PC-3 (cell line): ENCODE results near the gene MRLN. TPM values are rescaled to one million over a fixed set of nuclear protein-coding genes. Genes with fewer than 3 reads are reported as not detected.
"Not testable (repeated sequence)": the region's sequence is repeated elsewhere in the genome, so short reads cannot be mapped to it uniquely, and the experiment has no call there.

Experiments
- ATAC-seq: fragments of 200-7000 bp; cut with Tn5 transposase; 2 replicates; pipeline ENCODE4 v1.9.1; 2020; ENCODE audit warnings: mild to moderate bottlenecking, moderate library complexity
- BruUV-seq: library from RNA; stranded (reverse); fragments of 400-500 nt; replicated peaks from 2 replicates; lab custom pipeline; 2021; lab: Mats Ljungman, UMichigan
- CTCF ChIA-PET: fragments of 300-600 bp; sonication (Branson Sonifier 250); formaldehyde crosslinking; loops from one replicate; lab custom pipeline; 2022; ENCODE audit warnings: antibody characterized with exemption; lab: Charles Lee
- POLR2A ChIA-PET: fragments of 300-600 bp; sonication (Branson Sonifier 250); formaldehyde crosslinking; loops from one replicate; lab custom pipeline; 2022; ENCODE audit warnings: antibody characterized with exemption; ENCODE audit not compliant: unreplicated experiment; lab: Charles Lee
- DNase-seq: peaks from one replicate; pipeline ENCODE4 v3.0.0-alpha.2; 2015
- H2AFZ ChIP-seq: fragments of 300-600 bp; sonication (generic); 2 replicates; pipeline ENCODE4 v1.6.0; 2016; ENCODE audit warnings: antibody characterized with exemption, low read length
- H3F3A ChIP-seq: fragments of 300-600 bp; sonication (generic); one replicate; pipeline ENCODE4 v1.6.0; 2017; ENCODE audit warnings: antibody characterized with exemption, low read length, control low read depth, mild to moderate bottlenecking; ENCODE audit not compliant: unreplicated experiment
- H3K27ac ChIP-seq: fragments of 300-600 bp; sonication (generic); 2 replicates; pipeline ENCODE4 v1.5.1; 2016; ENCODE audit warnings: mild to moderate bottlenecking, low read length
- H3K27me3 ChIP-seq: fragments of 300-600 bp; sonication (generic); 2 replicates; pipeline ENCODE4 v1.6.1; 2016; ENCODE audit warnings: low read length, mixed read lengths
- H3K36me3 ChIP-seq: fragments of 300-600 bp; sonication (generic); 2 replicates; pipeline ENCODE4 v1.6.1; 2016; ENCODE audit warnings: low read depth, mixed run types, low read length, mixed read lengths
- H3K4me1 ChIP-seq: fragments of 300-600 bp; sonication (generic); 2 replicates; pipeline ENCODE4 v1.5.1; 2016; ENCODE audit warnings: low read length; ENCODE audit not compliant: insufficient read depth
- H3K4me2 ChIP-seq: fragments of 300-600 bp; sonication (generic); 2 replicates; pipeline ENCODE4 v1.6.0; 2016; ENCODE audit warnings: low read length
- H3K4me3 ChIP-seq: fragments of 300-600 bp; sonication (generic); 2 replicates; pipeline ENCODE4 v1.5.1; 2016; ENCODE audit warnings: mild to moderate bottlenecking, low read length, mixed read lengths
- H3K79me2 ChIP-seq: fragments of 300-600 bp; sonication (generic); 2 replicates; pipeline ENCODE4 v1.6.1; 2017; ENCODE audit warnings: low read length, mixed read lengths
- H3K9ac ChIP-seq: fragments of 300-600 bp; sonication (generic); 2 replicates; pipeline ENCODE4 v1.6.0; 2016; ENCODE audit warnings: mild to moderate bottlenecking, low read length
- H3K9me2 ChIP-seq: fragments of 300-600 bp; sonication (generic); replicated peaks from 2 replicates; pipeline ENCODE4 v1.6.1; 2016; ENCODE audit warnings: mixed run types, low read length, mixed read lengths
- H3K9me3 ChIP-seq: fragments of 300-600 bp; sonication (generic); 2 replicates; pipeline ENCODE4 v1.6.1; 2016; ENCODE audit warnings: low read length, mixed read lengths
- H4K20me1 ChIP-seq: fragments of 300-600 bp; sonication (generic); 2 replicates; pipeline ENCODE4 v1.6.1; 2016; ENCODE audit warnings: low read length, mixed read lengths
- EZH2 ChIP-seq: fragments of 300-600 bp; sonication (generic); IDR thresholded peaks from one replicate; pipeline ENCODE4 v1.6.1; 2017; ENCODE audit warnings: antibody characterized with exemption, mild to moderate bottlenecking, low read length; ENCODE audit not compliant: unreplicated experiment
- EZH2phosphoT487 ChIP-seq: fragments of 300-600 bp; sonication (generic); IDR thresholded peaks from 2 replicates; pipeline ENCODE4 v1.6.1; 2018; ENCODE audit warnings: mild to moderate bottlenecking, antibody characterized with exemption, low read length, borderline replicate concordance
- intact Hi-C: fragments of 100-400 bp; cut with micrococcal nuclease; formaldehyde crosslinking; loops from 2 replicates; pipeline ENCODE4 v1.9.0; 2023
- total RNA-seq: library from RNA; depleted of rRNA; stranded (reverse); fragments of >200 nt; gene quantifications from 2 replicates; pipeline ENCODE4 v1.2.3, GENCODE V29; 2014
- TF ChIP-seq, protein P1 (sequence below): fragments of 300-600 bp; sonication (generic); conservative IDR thresholded peaks from 2 replicates; pipeline ENCODE4 v1.5.1; 2017; ENCODE audit warnings: antibody characterized with exemption, low read depth, mild to moderate bottlenecking, low read length

The MRLN gene
- total RNA-seq, 1 experiment from 2014 or later = not detected

DNA sequence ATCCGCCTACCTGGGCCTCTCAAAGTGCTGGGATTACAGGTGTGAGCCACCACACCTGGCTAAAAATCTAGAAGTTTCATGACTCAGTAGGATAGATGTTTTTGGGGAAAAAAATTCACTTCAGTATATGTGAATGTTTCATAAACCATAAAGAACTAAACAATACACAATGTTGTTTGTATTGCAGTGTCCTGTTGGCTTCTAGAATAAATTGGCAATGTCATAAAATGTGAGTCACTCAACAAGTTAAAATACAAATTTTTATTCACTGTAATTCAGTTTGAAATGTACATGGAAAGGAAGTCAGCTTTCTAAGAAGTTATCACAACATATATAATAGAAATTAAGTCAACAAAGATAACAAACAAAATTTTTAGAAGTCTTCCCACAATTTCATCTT lies 16.5 kb downstream of the MRLN start:
- H3K9ac ChIP-seq = no peak overlapping the region
- H3K4me1 ChIP-seq = peaks cover 33% of the 10 kb centered on the region
- H2AFZ ChIP-seq = no peak overlapping the region
- no peaks in the 10 kb centered on the region for H3K27me3 ChIP-seq
- H3K9me2 ChIP-seq = no peaks in the 10 kb centered on the region
- H3K4me3 ChIP-seq = no peak overlapping the region
- no peaks in the 10 kb centered on the region for H3K9me3 ChIP-seq
- no peaks in the 10 kb centered on the region for H3F3A ChIP-seq
- H4K20me1 ChIP-seq = no peaks in the 10 kb centered on the region
- H3K79me2 ChIP-seq = no peaks in the 10 kb centered on the region
- POLR2A ChIA-PET = interaction anchor here (0.6 kb wide), 1 partner anchor 23 kb away, joined by 3 read pairs; no protein-coding TSS in a partner anchor
- H3K27ac ChIP-seq = peak overlapping the region; percentile 24
- H3K36me3 ChIP-seq = no peaks in the 10 kb centered on the region
- BruUV-seq = no TSS peak
- peak; percentile 69 for ATAC-seq
- TF ChIP-seq EZH2phosphoT487 (no peak), EZH2 (no peak)
- TF ChIP-seq, protein P1, sequence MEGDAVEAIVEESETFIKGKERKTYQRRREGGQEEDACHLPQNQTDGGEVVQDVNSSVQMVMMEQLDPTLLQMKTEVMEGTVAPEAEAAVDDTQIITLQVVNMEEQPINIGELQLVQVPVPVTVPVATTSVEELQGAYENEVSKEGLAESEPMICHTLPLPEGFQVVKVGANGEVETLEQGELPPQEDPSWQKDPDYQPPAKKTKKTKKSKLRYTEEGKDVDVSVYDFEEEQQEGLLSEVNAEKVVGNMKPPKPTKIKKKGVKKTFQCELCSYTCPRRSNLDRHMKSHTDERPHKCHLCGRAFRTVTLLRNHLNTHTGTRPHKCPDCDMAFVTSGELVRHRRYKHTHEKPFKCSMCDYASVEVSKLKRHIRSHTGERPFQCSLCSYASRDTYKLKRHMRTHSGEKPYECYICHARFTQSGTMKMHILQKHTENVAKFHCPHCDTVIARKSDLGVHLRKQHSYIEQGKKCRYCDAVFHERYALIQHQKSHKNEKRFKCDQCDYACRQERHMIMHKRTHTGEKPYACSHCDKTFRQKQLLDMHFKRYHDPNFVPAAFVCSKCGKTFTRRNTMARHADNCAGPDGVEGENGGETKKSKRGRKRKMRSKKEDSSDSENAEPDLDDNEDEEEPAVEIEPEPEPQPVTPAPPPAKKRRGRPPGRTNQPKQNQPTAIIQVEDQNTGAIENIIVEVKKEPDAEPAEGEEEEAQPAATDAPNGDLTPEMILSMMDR = no peak
- peak overlapping the region; percentile 28 for H3K4me2 ChIP-seq
- CTCF ChIA-PET = no interaction called here
- DNase-seq = peak; percentile 61
- intact Hi-C loops = loop anchor here (2.0 kb wide), 1 partner anchor 28 kb away; the partner anchor contains the start of gene SLC16A9

DNA sequence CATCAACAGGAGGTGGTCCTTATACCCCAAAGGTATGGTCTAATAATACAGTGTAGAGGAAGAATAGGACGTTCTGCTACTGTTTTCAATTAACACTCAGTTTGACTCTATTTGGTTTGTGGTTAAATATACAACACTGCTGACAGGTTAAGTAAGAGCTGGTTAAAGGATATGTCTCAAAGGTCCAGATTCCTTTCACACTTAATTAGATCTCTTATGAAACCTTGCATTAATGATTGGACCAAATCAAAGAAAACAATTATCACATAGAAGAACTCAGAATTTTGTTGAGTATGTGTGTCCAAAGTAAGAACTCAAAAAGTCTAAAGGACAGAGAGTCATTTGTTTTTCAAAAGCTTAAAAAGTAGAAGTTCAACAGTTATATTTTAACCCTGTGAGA lies 18.0 kb downstream of the MRLN start:
- H3F3A ChIP-seq = no peaks in the 10 kb centered on the region
- H3K4me3 ChIP-seq = no peak overlapping the region
- no peaks in the 10 kb centered on the region for H4K20me1 ChIP-seq
- H3K4me2 ChIP-seq = no peak overlapping the region
- POLR2A ChIA-PET = no interaction called here
- no peaks in the 10 kb centered on the region for H3K27me3 ChIP-seq
- H3K79me2 ChIP-seq = no peaks in the 10 kb centered on the region
- H3K9me3 ChIP-seq = no peaks in the 10 kb centered on the region
- H3K4me1 ChIP-seq = peaks cover 25% of the 10 kb centered on the region
- no peak for TF ChIP-seq EZH2
- no peak for TF ChIP-seq EZH2phosphoT487
- TF ChIP-seq, protein P1 = no peak
- BruUV-seq = no TSS peak
- CTCF ChIA-PET = no interaction called here
- H3K36me3 ChIP-seq = no peaks in the 10 kb centered on the region
- H3K27ac ChIP-seq = no peak overlapping the region
- no peak for DNase-seq
- H3K9ac ChIP-seq = no peak overlapping the region
- intact Hi-C loops = no loop called here
- no peaks in the 10 kb centered on the region for H3K9me2 ChIP-seq
- no peak overlapping the region for H2AFZ ChIP-seq
- ATAC-seq = no peak

DNA sequence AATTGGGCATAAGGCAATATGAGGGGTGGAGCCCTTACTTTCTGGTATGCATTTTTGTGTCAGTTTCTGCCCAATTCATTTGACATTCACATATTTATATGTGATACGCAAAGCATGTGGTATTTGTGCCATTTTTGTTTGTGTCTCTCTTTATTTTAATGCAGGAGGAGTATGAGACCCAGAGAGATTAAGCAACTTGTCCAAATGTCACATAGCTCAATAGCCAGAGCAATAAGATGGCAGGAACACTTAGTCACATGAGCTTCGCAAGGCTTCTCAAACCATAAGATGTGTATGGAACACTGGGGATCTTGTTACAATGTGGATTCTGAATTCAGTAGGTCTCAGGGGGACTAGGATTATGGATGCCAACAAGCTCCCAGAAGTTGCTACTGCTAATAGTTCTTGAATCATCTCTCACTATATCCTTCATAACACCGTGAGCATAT lies 19.2 kb downstream of the MRLN start:
- Histone ChIP-seq H3K27me3 (no peaks in the 10 kb centered on the region), H3K9me3 (no peaks in the 10 kb centered on the region), H3K4me1 (peaks cover 25% of the 10 kb centered on the region), H3K4me3 (no peak overlapping the region), H3K27ac (no peak overlapping the region), H3F3A (no peaks in the 10 kb centered on the region), H2AFZ (no peak overlapping the region), H3K79me2 (no peaks in the 10 kb centered on the region), H3K36me3 (no peaks in the 10 kb centered on the region), H3K9ac (no peak overlapping the region), H4K20me1 (no peaks in the 10 kb centered on the region), H3K9me2 (no peaks in the 10 kb centered on the region), H3K4me2 (no peak overlapping the region)
- no peak for DNase-seq
- no TSS peak for BruUV-seq
- no peak for TF ChIP-seq EZH2phosphoT487
- TF ChIP-seq EZH2 = no peak
- TF ChIP-seq, protein P1 = no peak
- intact Hi-C loops = no loop called here
- no peak for ATAC-seq
- CTCF ChIA-PET = no interaction called here
- POLR2A ChIA-PET = no interaction called here

DNA sequence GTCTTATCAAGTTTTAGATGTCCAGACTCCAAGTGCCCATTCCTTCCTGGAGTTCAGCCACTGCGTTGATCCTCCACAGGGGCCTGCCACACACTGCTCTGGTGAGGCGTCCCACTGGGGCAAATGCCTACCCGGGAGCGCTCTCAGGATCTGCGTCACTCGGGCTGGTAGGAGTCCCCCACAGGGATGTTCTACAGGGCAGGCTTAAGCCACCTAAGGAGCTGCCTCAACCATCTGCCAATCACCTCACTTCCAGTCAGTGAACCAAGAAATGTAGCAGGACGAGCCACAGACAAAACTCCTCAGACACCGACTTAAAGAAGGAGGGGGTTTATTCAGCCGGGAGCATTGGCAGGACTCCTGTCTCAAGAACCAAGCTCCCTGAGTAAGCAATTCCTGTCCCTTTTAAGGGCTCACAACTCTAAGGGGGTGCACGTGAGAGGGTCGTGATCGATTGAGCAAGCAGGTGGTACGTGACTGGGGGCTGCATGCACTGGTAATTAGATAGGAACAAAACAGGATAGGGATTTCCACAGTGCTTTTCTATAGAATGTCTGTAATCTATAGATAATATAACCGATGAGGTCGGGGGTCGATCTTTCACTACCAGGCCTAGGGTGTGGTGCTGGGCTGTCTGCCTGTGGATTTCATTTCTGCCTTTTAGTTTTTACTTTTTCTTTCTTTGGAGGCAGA lies 19.8 kb downstream of the MRLN start:
- DNase-seq, H4K20me1 ChIP-seq, H3K79me2 ChIP-seq, H3F3A ChIP-seq, H2AFZ ChIP-seq, CTCF ChIA-PET, H3K4me3 ChIP-seq, H3K9me2 ChIP-seq, intact Hi-C loops, H3K27me3 ChIP-seq, H3K27ac ChIP-seq, ATAC-seq, POLR2A ChIA-PET, H3K9me3 ChIP-seq, H3K4me2 ChIP-seq, H3K36me3 ChIP-seq, BruUV-seq, H3K9ac ChIP-seq: not testable (repeated sequence)
- H3K4me1 ChIP-seq = peaks cover 23% of the 10 kb centered on the region
